AG09319 (cell line): ENCODE results near the gene GSDMA.

Experiments
- DNase-seq: peaks from one replicate; pipeline ENCODE4 v3.0.0-alpha.2; 2010; ENCODE audit warnings: low read depth; ENCODE audit errors: extremely low read depth
- TF ChIP-seq, protein P1 (sequence below): IDR thresholded peaks from 2 replicates; pipeline ENCODE4 v1.5.1; 2011; ENCODE audit warnings: low read depth, mild to moderate bottlenecking, inconsistent platforms, low read length, moderate library complexity

The GSDMA gene

GRCh38 chr17:39952680-39953470 lies 9.9 kb upstream of the GSDMA start:
- peak; percentile 89 for DNase-seq
- TF ChIP-seq, protein P1, sequence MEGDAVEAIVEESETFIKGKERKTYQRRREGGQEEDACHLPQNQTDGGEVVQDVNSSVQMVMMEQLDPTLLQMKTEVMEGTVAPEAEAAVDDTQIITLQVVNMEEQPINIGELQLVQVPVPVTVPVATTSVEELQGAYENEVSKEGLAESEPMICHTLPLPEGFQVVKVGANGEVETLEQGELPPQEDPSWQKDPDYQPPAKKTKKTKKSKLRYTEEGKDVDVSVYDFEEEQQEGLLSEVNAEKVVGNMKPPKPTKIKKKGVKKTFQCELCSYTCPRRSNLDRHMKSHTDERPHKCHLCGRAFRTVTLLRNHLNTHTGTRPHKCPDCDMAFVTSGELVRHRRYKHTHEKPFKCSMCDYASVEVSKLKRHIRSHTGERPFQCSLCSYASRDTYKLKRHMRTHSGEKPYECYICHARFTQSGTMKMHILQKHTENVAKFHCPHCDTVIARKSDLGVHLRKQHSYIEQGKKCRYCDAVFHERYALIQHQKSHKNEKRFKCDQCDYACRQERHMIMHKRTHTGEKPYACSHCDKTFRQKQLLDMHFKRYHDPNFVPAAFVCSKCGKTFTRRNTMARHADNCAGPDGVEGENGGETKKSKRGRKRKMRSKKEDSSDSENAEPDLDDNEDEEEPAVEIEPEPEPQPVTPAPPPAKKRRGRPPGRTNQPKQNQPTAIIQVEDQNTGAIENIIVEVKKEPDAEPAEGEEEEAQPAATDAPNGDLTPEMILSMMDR: no peak

DNA sequence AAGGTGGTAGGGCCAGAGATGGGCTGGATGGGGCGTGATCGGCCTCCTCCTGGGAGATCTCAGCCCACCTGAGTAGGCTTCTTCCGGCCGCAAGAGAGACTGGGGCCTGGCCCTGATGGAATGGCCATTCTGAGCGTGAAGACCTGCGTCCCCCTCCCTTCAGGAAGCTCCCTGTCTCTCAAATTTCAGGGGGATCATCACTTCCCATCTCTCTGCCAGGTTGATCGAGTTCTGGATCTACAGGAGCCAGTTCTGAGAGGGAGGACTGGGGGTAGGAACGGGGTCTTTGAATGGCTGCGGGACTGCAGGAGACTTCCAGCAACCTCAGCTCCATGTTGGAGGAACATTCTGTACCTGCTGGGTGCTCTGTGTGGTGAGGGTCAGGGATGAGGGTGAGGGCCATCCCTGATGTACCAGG lies 9.3 kb upstream of the GSDMA start:
- TF ChIP-seq, protein P1: no peak
- no peak for DNase-seq

DNA sequence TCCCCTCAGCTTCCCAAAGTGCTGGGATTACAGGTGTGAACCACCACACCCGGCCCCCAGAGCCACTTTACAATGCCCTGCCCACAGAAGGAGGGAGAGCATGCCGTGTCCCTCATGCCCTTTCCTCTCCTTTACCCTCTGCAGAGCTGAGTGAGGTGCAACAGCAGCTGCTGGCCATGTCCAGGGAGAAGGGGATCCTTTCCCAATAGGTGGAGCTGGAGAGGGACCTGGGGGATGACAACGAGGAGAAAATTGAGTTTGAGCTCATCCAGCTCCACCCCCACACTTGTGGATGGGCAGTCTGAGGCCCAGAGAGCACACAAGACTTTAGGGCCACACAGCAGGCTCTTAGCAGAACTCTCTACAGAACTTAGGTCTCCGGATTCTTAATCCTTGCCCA lies 7.9 kb upstream of the GSDMA start:
- TF ChIP-seq, protein P1: no peak
- no peak for DNase-seq

DNA sequence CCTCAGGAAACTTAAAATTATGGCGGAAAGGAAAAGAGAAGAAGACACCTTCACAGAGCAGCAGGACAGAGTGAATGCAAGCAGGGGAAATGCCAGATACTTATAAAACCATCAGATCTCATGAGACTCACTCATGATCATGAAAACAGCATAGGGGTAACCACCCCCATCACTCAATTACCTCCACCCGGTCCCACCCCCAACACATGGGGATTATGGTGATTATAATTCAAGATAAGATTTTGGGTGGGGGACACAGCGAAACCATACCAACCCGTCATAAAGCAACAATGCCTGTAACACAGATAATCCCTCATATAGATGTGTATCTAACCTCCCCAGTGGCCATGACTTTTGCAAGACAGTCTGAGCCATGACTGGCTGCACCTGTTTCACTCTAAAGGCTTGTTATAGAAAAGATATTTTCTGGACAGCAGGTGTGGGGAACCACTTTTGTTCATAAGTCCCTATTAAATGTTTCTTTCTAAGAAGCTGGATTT lies 7.0 kb upstream of the GSDMA start:
- DNase-seq: no peak
- TF ChIP-seq, protein P1: no peak

DNA sequence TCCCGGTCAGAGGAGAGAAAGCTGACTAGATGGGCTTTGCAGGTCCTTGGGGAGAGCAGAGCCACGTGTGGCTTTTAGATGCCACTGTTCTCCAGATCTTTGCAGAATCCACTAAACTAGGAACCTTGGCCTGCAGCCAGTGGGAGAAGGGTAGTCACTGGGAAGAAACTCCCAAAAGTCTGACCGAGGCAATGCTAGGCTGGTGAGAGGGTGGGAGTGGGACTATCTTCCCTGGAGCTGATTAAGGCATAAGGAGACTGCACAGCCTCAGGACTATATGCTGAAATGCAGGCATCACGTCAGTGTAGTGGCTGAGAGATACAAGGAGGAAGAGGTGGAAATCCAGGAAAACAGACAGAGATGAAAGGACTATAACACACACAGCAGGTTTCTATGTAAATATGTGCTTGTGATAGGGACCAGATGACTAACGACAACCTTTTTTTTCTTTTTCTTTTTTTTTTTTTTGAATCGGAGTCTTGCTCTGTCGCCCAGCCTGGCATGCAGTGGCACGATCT lies 2.2 kb upstream of the GSDMA start:
- no peak for DNase-seq
- TF ChIP-seq, protein P1: no peak

DNA sequence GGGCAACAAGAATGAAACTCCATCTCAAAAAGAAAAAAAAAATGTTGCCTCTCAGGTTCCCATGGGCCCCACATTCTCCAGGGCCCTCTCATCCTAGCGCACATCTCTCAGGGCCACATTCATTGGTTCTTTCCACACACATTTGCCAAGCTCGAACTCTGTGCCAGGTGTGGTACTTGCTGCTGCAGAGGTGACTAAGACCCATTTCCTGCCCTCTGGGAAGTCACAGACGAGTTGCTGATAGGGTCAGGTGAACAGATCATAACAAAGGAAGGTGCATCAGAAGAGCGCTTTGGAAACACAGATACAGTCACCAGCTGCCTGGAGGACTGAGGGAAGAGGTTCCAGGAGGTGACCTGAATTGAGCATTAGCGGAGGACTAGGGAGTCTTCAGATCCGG lies 1.0 kb downstream of the GSDMA start:
- TF ChIP-seq, protein P1: no peak
- DNase-seq: no peak

- TF ChIP-seq, protein P1: no peak
- no peak for DNase-seq
Observed at GRCh38 chr17:39965017-39965699, 2.4 kb downstream of the GSDMA start.
